Naive thymus-derived CD4-positive, alpha-beta T cell (primary cell): Measurements from ENCODE around the gene SLC8A3. TPM values are rescaled to one million over a fixed set of nuclear protein-coding genes. Genes with fewer than 3 reads are reported as not detected.

Experiments used
- ATAC-seq: fragments of 150-1000 bp; cut with Tn5 transposase; 2 replicates; pipeline ENCODE4 v1.10.0; 2021; ENCODE audit warnings: mild to moderate bottlenecking, moderate library complexity
- CTCF ChIA-PET: fragments of 350-600 bp; sonication (Branson Sonifier 250); formaldehyde crosslinking; loops from one replicate; lab custom pipeline; 2021; ENCODE audit warnings: antibody characterized with exemption; lab: Charles Lee
- POLR2A ChIA-PET: fragments of 350-600 bp; sonication (Branson Sonifier 250); formaldehyde crosslinking; loops from one replicate; lab custom pipeline; 2021; ENCODE audit warnings: antibody characterized with exemption, inconsistent platforms; lab: Charles Lee
- DNase-seq, 9 donors: peaks; one replicate each; pipeline versions ENCODE4 v3.0.0 to v3.0.0-alpha.2; 2020 to 2022; ENCODE audit warnings: mixed read lengths in 1 of 9
- H3K27ac ChIP-seq: one replicate; pipeline ENCODE4 v1.7.0; 2013; ENCODE audit warnings: mild to moderate bottlenecking, low read depth, low read length, moderate library complexity
- H3K27me3 ChIP-seq, 2 donors: one replicate each; pipeline ENCODE4 v1.7.0; 2013; ENCODE audit warnings: low read length in 2 of 2, mild to moderate bottlenecking in 2 of 2, moderate library complexity in 2 of 2; ENCODE audit not compliant: control insufficient read depth in 2 of 2, insufficient read depth in 2 of 2
- H3K36me3 ChIP-seq, 3 experiments: 1 replicate in 2 of 3; 2 replicates in 1 of 3; pipeline ENCODE4 v1.7.0; 2013; ENCODE audit warnings: low read length in 3 of 3, mild to moderate bottlenecking in 3 of 3, moderate library complexity in 1 of 3; ENCODE audit not compliant: insufficient read depth in 3 of 3, control insufficient read depth in 2 of 3
- H3K4me1 ChIP-seq, 2 donors: one replicate each; pipeline ENCODE4 v1.7.0; 2013; ENCODE audit warnings: low read length in 2 of 2, mild to moderate bottlenecking in 2 of 2, moderate library complexity in 1 of 2; ENCODE audit not compliant: control insufficient read depth in 2 of 2, insufficient read depth in 2 of 2
- H3K4me3 ChIP-seq: 2 replicates; pipeline ENCODE4 v1.7.0; 2013; ENCODE audit warnings: mild to moderate bottlenecking, low read length
- H3K9me3 ChIP-seq, 3 experiments: 1 replicate in 2 of 3; 2 replicates in 1 of 3; pipeline ENCODE4 v1.7.0; 2013; ENCODE audit warnings: low read length in 3 of 3; ENCODE audit not compliant: control insufficient read depth in 2 of 3
- H3K27ac Mint-ChIP-seq, 9 donors: one replicate each; pipeline ENCODE4 v1.8.0; 2020 to 2022; ENCODE audit warnings: mixed read lengths in 9 of 9, mild to moderate bottlenecking in 8 of 9, moderate library complexity in 5 of 9, inconsistent platforms in 2 of 9
- H3K27me3 Mint-ChIP-seq, 5 donors: one replicate each; pipeline ENCODE4 v1.8.0; 2021 to 2022; ENCODE audit warnings: mixed read lengths in 5 of 5, mild to moderate bottlenecking in 1 of 5
- H3K36me3 Mint-ChIP-seq, 5 donors: one replicate each; pipeline ENCODE4 v1.8.0; 2020 to 2022; ENCODE audit warnings: mixed read lengths in 5 of 5, mild to moderate bottlenecking in 3 of 5, inconsistent platforms in 1 of 5
- H3K4me1 Mint-ChIP-seq, 7 donors: one replicate each; pipeline ENCODE4 v1.8.0; 2020 to 2022; ENCODE audit warnings: mixed read lengths in 7 of 7, mild to moderate bottlenecking in 3 of 7, inconsistent platforms in 1 of 7
- H3K4me3 Mint-ChIP-seq, 10 donors: one replicate each; pipeline ENCODE4 v1.8.0; 2020 to 2022; ENCODE audit warnings: mild to moderate bottlenecking in 10 of 10, mixed read lengths in 10 of 10, moderate library complexity in 6 of 10, inconsistent platforms in 2 of 10
- H3K9me3 Mint-ChIP-seq, 11 donors: one replicate each; pipeline ENCODE4 v1.8.0; 2020 to 2022; ENCODE audit warnings: mixed read lengths in 11 of 11, mild to moderate bottlenecking in 4 of 11, inconsistent platforms in 1 of 11, moderate library complexity in 1 of 11
- intact Hi-C, 2 donors: fragments of 100-400 bp; cut with micrococcal nuclease; formaldehyde crosslinking; loops; one replicate each; pipeline ENCODE4 v1.15.1; 2023
- polyA plus RNA-seq, 2 donors: library from polyadenylated mRNA; unstranded; fragments of 300-500 nt; fragmentation: Illumina TruSeq; gene quantifications; one replicate each; pipeline ENCODE4 v1.2.3, GENCODE V29; 2021
- total RNA-seq, 6 experiments: library from RNA in 5 of 6; stranded (reverse) in 5 of 6; gene quantifications; 1 replicate in 5 of 6; 2 replicates in 1 of 6; pipeline ENCODE4 v1.2.3 and lab custom pipeline; 2021 to 2026

The SLC8A3 gene
- total and polyA plus RNA-seq, 7 experiments from 2014 or later, result 0.13 to 0.47 (median 0.31) TPM; not detected in 4

- CTCF ChIA-PET, result interaction anchor here (0.6 kb wide), 1 partner anchor 100 kb away, joined by 3 read pairs; no protein-coding TSS in a partner anchor
- no peaks in the 10 kb centered on the region for H3K36me3 ChIP-seq
- H3K9me3 ChIP-seq, result no peaks in the 10 kb centered on the region
Measured at GRCh38 chr14:70213721-70214282, 25.1 kb upstream of the SLC8A3 start.

GRCh38 chr14:70212752-70213151 lies 24.0 kb upstream of the SLC8A3 start:
- POLR2A ChIA-PET, result no interaction called here
- Histone ChIP-seq H3K9me3 (no peaks in the 10 kb centered on the region), H3K4me1 (no peaks in the 10 kb centered on the region), H3K36me3 (no peaks in the 10 kb centered on the region), H3K4me3 (no peak overlapping the region), H3K27me3 (no peaks in the 10 kb centered on the region), H3K27ac (no peak overlapping the region)
- DNase-seq (no peak), ATAC-seq (no peak)
- Mint-ChIP-seq H3K4me3 (no peak overlapping the region), H3K27me3 (peaks cover 10 to 26% (median 17%) of the 10 kb centered on the region in 5 donors), H3K27ac (no peak overlapping the region), H3K9me3 (peaks cover 0 to 4% (median 0%) of the 10 kb centered on the region in 11 donors), H3K36me3 (no peaks in the 10 kb centered on the region), H3K4me1 (no peaks in the 10 kb centered on the region)
- CTCF ChIA-PET, result no interaction called here
- intact Hi-C loops, result no loop called here

More at GRCh38 chr14:70213721-70214282, 25.1 kb upstream of the SLC8A3 start:
- Mint-ChIP-seq H3K9me3 (peaks cover 0 to 4% (median 0%) of the 10 kb centered on the region in 11 donors), H3K4me3 (no peak overlapping the region), H3K4me1 (no peaks in the 10 kb centered on the region), H3K27ac (no peak overlapping the region), H3K27me3 (peaks cover 10 to 26% (median 14%) of the 10 kb centered on the region in 5 donors), H3K36me3 (no peaks in the 10 kb centered on the region)
- no peak overlapping the region for H3K27ac ChIP-seq
- no peak overlapping the region for H3K4me3 ChIP-seq
- no peak for ATAC-seq
- H3K4me1 ChIP-seq, result no peaks in the 10 kb centered on the region
- H3K27me3 ChIP-seq, result no peaks in the 10 kb centered on the region
- intact Hi-C loops, result no loop called here
- POLR2A ChIA-PET, result interaction anchor here (0.6 kb wide), 1 partner anchor 254 kb away, joined by 3 read pairs; no protein-coding TSS in a partner anchor
- no peak for DNase-seq

- H3K4me3 ChIP-seq, result no peak overlapping the region
- intact Hi-C loops, result no loop called here
- Mint-ChIP-seq H3K4me3 (no peak overlapping the region), H3K36me3 (peaks cover 0 to 4% (median 0%) of the 10 kb centered on the region in 5 donors), H3K27me3 (peaks cover 25 to 43% (median 41%) of the 10 kb centered on the region in 5 donors), H3K27ac (no peak overlapping the region), H3K9me3 (peaks cover 0 to 5% (median 0%) of the 10 kb centered on the region in 11 donors), H3K4me1 (no peaks in the 10 kb centered on the region)
- ATAC-seq, result no peak
- H3K27me3 ChIP-seq, result no peaks in the 10 kb centered on the region
- DNase-seq, result no peak
- no peak overlapping the region for H3K27ac ChIP-seq
- ChIA-PET CTCF (no interaction called here), POLR2A (no interaction called here)
- H3K36me3 ChIP-seq, result no peaks in the 10 kb centered on the region
- no peaks in the 10 kb centered on the region for H3K9me3 ChIP-seq
- no peaks in the 10 kb centered on the region for H3K4me1 ChIP-seq
Measured at GRCh38 chr14:70208380-70208779, 19.6 kb upstream of the SLC8A3 start.

- no peaks in the 10 kb centered on the region for H3K4me1 ChIP-seq
- Mint-ChIP-seq H3K4me3 (no peak overlapping the region), H3K36me3 (peaks cover 0 to 4% (median 0%) of the 10 kb centered on the region in 5 donors), H3K9me3 (peaks cover 0 to 6% (median 0%) of the 10 kb centered on the region in 11 donors), H3K27ac (no peak overlapping the region), H3K27me3 (peaks cover 36 to 62% (median 56%) of the 10 kb centered on the region in 5 donors), H3K4me1 (no peaks in the 10 kb centered on the region)
- ATAC-seq (no peak), DNase-seq (no peak)
- no peaks in the 10 kb centered on the region for H3K9me3 ChIP-seq
- H3K4me3 ChIP-seq, result no peak overlapping the region
- no peak overlapping the region for H3K27ac ChIP-seq
- ChIA-PET CTCF (no interaction called here), POLR2A (no interaction called here)
- H3K36me3 ChIP-seq, result no peaks in the 10 kb centered on the region
- intact Hi-C loops, result no loop called here
- no peaks in the 10 kb centered on the region for H3K27me3 ChIP-seq
Measured at GRCh38 chr14:70203686-70204085, 14.9 kb upstream of the SLC8A3 start.

- intact Hi-C loops, result no loop called here
- H3K36me3 ChIP-seq, result no peaks in the 10 kb centered on the region
- POLR2A ChIA-PET, result no interaction called here
- H3K9me3 ChIP-seq, result no peaks in the 10 kb centered on the region
- H3K4me3 Mint-ChIP-seq, result no peak overlapping the region
- no peak overlapping the region for H3K27ac ChIP-seq
- ATAC-seq, result no peak
- H3K27me3 Mint-ChIP-seq, result peaks cover 44 to 68% (median 57%) of the 10 kb centered on the region in 5 donors
- no peaks in the 10 kb centered on the region for H3K4me1 ChIP-seq
- H3K4me3 ChIP-seq, result no peak overlapping the region
- no peak for DNase-seq
- peaks cover 0 to 11% (median 0%) of the 10 kb centered on the region in 11 donors for H3K9me3 Mint-ChIP-seq
- H3K36me3 Mint-ChIP-seq, result peaks cover 0 to 2% (median 0%) of the 10 kb centered on the region in 5 donors
- CTCF ChIA-PET, result no interaction called here
- no peaks in the 10 kb centered on the region for H3K27me3 ChIP-seq
- no peaks in the 10 kb centered on the region for H3K4me1 Mint-ChIP-seq
- H3K27ac Mint-ChIP-seq, result no peak overlapping the region
Measured at GRCh38 chr14:70201994-70202393, 13.2 kb upstream of the SLC8A3 start.

DNA sequence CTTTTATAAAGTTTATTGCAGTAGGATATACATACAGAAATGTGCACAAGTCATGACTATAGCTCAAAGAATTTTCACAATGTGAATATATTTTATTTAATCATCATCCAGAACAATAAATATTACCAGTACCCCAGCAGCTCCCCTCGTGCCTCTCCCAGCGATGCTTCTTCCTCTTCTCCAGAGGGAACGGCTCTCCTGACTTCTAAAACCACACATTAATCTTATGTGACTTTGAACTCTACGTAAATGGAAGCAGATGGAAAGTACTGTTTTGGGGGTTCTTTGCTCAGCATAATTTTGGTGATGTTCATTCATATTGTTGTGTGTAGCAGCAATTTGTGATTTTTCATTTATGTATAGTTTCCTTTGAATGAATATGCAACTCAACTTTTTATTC lies 4.6 kb upstream of the SLC8A3 start:
- ChIA-PET CTCF (no interaction called here), POLR2A (no interaction called here)
- Histone ChIP-seq H3K27ac (no peak overlapping the region), H3K4me3 (no peak overlapping the region), H3K27me3 (peaks cover 4 to 9% of the 10 kb centered on the region in 2 donors), H3K4me1 (peaks cover 0 to 9% of the 10 kb centered on the region in 2 donors), H3K9me3 (no peaks in the 10 kb centered on the region), H3K36me3 (no peaks in the 10 kb centered on the region)
- Mint-ChIP-seq H3K4me3 (no peak overlapping the region), H3K36me3 (peaks cover 0 to 4% (median 0%) of the 10 kb centered on the region in 5 donors), H3K4me1 (peaks cover 4 to 11% (median 7%) of the 10 kb centered on the region in 7 donors), H3K27me3 (peaks cover 59 to 87% (median 71%) of the 10 kb centered on the region in 5 donors), H3K9me3 (peaks cover 0 to 35% (median 6%) of the 10 kb centered on the region in 11 donors), H3K27ac (no peak overlapping the region)
- ATAC-seq (no peak), DNase-seq (no peak)
- intact Hi-C loops, result no loop called here

GRCh38 chr14:70192915-70193314 lies 4.2 kb upstream of the SLC8A3 start:
- ChIA-PET CTCF (no interaction called here), POLR2A (no interaction called here)
- Mint-ChIP-seq H3K4me1 (peaks cover 6 to 15% (median 10%) of the 10 kb centered on the region in 7 donors), H3K9me3 (peaks cover 0 to 34% (median 6%) of the 10 kb centered on the region in 11 donors), H3K36me3 (peaks cover 0 to 4% (median 0%) of the 10 kb centered on the region in 5 donors), H3K27me3 (peaks cover 62 to 89% (median 72%) of the 10 kb centered on the region in 5 donors), H3K27ac (no peak overlapping the region), H3K4me3 (no peak overlapping the region)
- peaks cover 2 to 9% of the 10 kb centered on the region in 2 donors for H3K4me1 ChIP-seq
- H3K36me3 ChIP-seq, result no peaks in the 10 kb centered on the region
- no peak overlapping the region for H3K27ac ChIP-seq
- H3K9me3 ChIP-seq, result no peaks in the 10 kb centered on the region
- H3K4me3 ChIP-seq, result no peak overlapping the region
- intact Hi-C loops, result no loop called here
- no peak for DNase-seq
- peaks cover 4 to 9% of the 10 kb centered on the region in 2 donors for H3K27me3 ChIP-seq
- ATAC-seq, result no peak
